HG03103 (cell line): Measurements from ENCODE around the gene YJEFN3.

Source experiments
- ATAC-seq: cut with Tn5 transposase; IDR thresholded peaks from one replicate; pipeline ENCODE4 v1.9.1; 2021; ENCODE audit warnings: low read depth; ENCODE audit not compliant: unreplicated experiment

Gene YJEFN3

DNA sequence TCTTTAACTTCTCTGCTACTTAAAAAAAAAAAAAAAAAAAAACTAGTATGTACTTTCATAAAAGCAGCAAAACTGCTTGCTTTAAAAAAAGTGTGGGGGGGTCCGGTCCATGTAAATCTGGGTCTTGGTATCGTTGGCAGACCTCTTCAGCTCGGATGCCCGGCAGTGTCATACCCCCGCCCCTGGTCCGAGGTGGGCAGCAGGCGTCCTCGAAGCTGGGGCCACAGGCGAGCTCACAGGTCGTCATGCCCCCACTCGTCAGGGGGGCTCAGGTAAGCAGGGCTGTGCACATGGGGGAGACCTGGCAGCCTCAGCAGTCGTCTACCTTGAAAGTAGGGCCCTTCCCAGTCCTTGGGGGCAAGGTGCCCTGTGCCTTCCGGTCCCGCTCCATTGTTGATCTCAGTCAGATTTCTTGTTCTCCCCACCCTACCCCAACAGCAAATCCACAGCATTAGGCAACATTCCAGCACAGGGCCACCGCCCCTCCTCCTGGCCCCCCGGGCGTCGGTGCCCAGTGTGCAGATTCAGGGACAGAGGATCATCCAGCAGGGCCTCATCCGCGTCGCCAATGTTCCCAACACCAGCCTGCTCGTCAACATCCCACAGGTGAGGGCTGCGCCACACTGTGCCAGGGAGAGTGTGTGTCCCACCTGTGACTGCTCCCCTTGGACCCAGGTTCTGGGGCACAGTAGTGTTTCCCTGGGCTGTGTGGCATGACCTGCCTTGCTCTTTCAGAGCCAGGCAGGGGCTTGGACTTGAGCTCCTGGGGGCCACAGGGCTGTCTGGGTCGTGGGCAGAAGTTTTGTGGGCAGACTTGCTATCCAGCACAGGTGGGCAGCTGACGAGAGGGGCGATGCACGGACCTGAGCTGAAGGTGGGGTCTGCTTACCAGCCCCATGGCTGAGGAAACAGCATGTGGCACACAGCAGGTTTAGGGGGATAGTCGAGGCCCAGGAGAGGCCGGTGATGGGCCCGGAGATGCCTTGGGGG is 32.8 kb upstream of the YJEFN3 start:
- no peak for ATAC-seq

DNA sequence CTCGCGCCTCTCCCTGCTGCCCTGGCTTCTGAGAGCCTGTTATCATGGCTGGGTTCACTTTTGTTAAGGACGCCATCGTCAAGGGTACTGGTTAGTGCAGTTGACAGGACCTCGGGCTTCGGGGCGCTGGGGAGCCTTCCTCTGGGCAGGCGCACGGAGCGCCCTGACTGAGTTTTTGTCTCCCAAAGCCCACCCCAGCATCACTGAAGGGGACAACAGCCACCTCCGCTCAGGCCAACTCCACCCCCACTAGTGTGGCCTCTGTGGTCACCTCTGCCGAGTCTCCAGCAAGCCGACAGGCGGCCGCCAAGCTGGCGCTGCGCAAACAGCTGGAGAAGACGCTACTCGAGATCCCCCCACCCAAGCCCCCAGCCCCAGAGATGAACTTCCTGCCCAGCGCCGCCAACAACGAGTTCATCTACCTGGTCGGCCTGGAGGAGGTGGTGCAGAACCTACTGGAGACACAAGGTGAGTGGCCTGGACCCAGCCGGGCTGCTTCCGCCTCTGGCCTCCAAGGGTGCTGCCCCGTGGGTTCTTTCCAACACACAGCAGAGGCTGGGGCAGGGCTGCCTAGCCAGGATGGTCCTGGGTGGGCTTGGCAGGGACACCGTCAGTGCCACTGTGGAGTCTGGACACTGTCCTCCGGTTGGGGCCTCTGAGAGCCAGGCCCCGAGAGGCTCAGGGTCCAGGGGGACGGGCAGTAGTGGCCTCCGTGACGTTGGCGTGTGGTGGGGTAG is 30.3 kb upstream of the YJEFN3 start:
- ATAC-seq: no peak

DNA sequence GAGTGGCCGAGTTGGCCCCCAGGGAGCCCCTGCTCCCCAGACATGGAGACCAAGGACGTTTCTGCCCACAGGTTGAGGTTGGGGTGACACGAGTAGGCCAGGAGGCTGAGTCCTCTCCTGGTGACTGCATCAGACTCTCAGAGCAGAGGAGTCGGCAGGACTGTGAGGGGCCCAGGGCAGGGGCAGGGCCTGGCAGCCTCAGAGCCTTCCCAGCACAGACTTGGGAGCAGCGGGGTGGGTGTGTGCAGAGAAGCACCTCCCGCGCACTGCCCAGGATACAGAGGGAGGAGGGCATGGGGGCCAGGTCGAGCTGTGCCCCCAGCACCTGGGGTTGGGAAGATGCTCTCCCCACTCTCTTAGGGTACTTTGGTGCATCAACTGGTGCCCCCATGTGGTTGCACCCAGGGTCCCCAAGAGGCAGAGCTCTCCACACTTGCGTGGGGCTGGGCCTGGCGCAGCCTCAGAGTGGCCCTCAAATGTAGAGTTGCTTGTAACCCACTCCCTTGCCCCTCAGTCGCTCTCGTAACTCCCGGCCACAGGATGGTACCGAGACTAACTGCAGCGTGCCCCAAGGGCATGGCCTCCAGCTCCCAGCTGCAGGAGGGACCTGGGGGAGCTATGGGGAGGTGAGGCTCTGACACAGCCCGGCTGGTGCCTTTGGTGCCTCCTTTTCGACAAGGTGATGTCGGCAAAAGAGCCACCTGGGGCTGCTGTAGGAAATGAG is 29.3 kb upstream of the YJEFN3 start:
- no peak for ATAC-seq

DNA sequence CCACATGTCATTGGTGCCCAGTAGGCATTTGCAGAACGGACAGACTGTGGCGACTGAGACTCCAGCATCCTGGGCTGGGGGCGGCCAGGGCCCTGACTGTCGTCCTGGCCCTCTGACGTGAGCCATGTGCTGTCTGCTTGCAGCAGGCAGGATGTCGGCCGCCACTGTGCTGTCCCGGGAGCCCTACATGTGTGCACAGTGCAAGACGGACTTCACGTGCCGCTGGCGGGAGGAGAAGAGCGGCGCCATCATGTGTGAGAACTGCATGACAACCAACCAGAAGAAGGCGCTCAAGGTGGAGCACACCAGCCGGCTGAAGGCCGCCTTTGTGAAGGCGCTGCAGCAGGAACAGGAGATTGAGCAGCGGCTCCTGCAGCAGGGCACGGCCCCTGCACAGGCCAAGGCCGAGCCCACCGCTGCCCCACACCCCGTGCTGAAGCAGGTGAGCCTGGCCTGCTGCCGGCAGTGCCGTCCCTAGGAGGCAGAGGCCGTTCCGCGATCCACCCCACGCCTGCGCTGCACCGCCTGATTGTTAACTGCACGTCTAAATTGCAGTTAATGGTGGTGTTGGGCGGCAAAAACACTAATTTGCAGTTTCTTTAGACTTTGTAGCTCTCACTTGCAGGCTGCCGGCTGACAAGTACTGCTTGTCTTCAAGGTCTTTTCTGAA is 27.6 kb upstream of the YJEFN3 start:
- no peak for ATAC-seq

DNA sequence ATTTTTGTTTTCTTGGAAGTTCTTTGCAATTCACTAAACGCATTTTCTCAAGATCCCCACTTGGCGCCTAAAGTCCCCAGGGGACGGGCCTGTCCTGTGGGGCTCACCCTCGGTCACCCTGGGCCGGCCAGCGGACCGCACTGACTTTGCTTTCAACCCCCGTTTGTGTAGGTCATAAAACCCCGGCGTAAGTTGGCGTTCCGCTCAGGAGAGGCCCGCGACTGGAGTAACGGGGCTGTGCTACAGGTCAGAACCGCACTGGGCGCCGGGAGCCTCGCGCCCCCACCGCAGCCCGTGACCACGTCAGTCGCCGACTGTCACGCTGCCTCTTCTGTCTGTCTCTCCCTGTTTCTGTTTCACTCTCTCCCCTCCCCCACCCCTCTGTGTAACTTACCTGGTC is 26.9 kb upstream of the YJEFN3 start:
- ATAC-seq: no peak

DNA sequence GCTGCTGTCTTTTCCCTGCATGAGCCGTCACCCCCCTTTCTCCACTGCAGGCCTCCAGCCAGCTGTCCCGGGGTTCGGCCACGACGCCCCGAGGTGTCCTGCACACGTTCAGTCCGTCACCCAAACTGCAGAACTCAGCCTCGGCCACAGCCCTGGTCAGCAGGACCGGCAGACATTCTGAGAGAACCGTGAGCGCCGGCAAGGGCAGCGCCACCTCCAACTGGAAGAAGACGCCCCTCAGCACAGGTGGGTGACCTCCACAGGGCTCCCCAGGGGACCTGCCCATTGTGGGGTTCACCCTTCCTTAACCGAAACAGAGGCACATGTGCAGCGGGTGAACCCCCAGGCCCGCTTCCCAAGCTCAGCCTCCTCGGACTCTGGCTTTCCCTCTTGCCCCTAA is 26.4 kb upstream of the YJEFN3 start:
- no peak for ATAC-seq

DNA sequence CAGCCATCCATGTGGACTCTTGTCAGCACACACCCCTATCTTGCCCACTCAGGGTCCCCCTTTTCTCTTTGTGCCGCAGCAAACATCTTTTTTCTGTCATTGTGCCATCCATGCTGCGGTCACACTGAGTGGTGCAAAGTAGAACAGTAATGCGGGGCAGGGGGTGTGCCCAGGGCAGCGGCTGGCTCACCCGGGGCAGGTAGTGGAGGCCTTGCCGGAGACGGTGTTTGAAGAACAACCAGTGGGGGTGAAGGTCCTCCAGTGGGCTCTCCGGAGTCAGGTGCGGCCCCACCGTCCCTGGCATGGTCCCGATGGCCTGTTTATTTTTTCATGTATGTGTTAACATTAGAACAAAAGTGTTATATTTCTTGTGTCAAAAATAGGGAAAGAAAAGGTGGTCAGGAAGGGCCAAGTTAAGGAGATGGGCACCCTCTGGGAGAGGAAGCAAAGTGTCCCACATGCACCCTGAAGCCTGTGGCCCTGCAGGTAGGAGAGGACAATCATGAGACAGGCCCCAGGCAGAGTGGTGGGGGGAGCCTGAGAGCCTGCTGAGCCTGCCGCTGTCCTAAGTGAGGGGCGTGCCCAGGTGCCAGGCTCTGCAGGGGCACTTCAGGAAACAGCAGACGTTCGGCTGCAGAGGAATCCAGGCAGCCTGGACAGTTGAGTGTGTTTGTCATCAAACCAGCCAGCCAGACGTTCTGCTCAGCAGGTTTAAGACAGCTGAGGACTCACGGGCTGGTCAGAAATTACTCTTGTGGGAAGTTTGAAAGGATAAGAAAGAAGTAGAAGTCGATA is 25.7 kb upstream of the YJEFN3 start:
- no peak for ATAC-seq

DNA sequence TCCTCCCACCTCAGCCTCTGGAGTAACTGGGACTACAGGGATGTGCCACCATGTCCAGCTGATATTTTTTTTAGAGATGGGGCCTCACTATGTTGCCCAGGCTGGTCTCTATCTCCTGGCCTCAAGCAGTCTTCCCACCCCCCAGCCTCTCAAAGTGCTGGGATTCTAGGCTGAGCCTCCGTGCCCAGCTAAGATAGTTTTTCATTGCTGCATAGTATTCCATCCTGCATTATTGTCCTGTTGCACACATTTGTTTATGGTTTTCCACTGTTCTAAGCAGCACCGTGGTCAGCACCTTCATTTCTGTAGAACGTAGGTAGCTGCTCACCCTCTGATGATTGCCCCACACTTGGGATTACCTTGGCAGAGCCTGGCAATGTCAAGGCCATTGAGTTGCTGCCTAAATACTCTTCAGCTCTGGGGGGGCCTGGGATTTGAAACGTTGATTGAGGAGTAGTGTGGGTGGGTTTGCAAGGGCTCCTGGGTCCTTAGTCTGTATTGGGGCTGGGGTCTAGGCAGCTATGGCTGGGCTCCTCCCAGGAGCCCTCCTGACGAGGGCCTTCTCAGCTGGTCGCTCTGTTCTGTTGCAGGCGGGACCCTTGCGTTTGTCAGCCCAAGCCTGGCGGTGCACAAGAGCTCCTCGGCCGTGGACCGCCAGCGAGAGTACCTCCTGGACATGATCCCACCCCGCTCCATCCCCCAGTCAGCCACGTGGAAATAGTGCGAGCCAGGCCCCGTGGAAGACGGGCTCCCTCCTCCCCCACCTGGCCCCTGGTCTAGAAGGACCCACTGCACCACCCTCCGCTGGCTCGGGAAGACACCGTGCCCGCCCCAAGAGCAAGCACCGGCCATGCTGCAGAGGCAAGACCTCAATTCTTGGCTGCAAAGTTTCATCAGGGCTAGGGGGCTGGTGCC is 23.7 kb upstream of the YJEFN3 start:
- no peak for ATAC-seq

DNA sequence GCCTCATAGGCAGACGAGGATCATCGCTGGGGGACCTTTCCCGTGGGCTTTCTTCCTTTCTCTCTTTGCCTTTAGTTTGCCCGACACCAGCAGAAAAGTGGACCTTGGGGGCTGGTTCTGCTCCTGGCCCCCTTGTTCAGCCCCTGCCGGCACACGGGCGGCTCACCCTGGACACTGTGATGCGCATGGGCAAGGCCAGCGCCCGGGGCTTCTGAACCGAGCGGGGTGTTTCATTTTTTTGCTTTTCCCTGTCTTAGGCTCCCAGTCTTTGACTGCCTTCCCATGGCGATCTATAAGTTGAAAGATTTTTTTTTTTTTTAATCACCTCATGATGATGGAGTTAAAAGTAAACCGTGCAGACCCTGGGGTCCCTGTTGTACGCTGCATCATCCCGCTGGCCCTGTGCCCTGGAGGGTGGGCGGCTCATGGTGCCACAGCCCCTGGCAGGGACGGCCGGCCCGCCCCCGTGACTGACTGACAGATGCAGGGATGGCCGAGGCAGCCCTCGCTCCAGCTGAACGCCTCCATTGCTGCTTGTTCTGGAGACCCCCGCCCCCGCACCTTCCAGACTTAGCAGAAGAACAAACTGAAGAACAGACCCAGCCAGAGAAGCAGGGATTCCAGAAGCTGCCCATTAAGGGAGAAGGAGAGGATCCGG is 22.9 kb upstream of the YJEFN3 start:
- ATAC-seq: no peak

DNA sequence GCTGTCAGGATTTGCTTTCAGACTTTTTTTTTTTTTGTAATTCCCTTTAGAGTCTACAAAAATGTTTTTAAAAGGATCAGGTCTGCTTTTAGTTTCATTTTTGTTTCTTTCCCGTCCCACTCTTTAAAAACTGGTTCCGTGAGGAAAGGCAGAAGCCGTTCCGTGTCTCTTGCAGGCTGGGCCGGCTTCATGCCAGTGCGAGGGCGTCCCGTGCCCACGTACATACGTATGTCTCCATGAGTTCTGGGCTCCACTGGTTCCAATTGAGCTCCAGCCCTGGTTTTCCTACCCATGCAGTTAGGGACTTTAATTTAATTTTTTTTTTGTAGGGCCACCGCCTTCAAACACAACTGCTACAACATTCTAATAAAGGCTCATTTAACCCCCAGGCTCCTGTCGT is 22.1 kb upstream of the YJEFN3 start:
- no peak for ATAC-seq

DNA sequence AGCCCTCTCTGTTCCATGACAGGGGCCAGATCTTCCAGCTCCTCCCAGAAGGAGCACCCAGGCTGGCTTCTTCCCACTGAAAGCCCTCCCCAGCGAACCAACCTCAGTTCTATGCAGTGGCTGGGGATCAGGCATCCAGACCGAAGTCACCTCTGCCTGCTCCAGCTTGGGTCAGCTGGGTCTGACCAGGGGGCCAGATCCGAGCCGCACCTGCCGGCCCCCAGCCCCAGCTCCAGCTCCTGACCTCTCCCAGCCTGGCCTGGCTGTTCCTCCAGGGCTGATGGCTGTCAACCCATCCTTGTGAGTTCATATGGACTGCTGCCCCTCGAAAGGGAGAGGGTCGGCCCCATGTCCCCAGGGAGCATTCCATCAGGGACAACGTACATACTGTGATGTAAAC is 21.4 kb upstream of the YJEFN3 start:
- no peak for ATAC-seq

DNA sequence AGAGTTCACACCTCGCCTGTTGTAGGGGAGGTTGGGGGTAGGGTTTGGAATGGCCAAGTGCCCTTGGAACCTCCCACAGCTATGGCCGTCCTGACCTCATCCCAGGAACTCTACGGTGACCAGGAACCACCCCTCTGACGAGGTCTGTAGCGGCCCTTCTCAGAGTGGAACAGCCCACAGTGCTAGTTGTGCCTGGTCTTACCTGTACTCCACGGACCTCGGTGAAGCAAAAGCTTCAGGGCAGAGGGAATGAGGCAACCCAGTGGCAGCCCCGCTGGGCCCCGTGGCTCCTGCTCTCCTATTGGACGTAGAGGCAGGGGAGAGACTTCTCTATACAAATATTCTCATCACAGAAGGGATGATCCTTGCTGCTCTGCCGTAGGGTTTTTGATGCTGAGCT is 20.5 kb upstream of the YJEFN3 start:
- ATAC-seq: no peak

DNA sequence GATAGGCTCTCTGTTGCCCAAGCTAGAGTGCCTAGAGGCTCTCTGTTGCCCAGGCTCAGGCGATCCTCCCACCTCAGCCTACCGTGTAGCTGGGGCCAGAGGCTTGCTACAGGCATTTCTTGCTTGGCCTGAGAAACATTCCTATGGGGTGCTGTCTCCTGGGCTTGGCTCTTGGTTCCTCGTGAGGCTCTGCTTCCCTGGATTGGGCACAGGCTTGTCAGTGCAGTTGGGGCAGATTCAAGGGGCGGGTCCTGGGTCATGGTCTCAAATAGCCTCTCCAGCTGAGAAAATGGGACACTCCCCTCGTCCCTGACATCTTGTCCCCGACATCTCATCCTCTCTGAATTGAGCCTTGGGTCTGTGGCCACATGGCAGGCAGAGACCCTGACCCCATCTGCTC is 18.3 kb upstream of the YJEFN3 start:
- ATAC-seq: no peak

DNA sequence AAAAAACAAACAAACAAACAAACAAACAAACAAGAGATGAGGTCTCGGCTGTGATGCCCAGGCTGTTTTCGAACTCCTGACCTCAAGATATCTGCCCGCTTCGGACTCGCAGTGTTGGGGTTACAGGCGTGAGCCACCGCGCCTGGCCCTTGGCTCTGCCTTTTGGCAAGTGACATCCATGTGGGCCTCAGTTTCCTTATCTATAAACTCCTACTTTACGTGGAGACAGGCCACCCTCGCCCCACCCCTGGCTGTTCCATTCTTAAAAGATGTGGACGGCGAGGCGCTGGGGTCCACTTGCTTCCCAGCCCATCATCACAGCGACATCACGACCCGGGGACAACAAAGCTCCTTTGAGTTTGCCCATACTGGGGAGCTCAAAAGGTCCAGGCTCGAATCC is 15.0 kb upstream of the YJEFN3 start:
- no peak for ATAC-seq

DNA sequence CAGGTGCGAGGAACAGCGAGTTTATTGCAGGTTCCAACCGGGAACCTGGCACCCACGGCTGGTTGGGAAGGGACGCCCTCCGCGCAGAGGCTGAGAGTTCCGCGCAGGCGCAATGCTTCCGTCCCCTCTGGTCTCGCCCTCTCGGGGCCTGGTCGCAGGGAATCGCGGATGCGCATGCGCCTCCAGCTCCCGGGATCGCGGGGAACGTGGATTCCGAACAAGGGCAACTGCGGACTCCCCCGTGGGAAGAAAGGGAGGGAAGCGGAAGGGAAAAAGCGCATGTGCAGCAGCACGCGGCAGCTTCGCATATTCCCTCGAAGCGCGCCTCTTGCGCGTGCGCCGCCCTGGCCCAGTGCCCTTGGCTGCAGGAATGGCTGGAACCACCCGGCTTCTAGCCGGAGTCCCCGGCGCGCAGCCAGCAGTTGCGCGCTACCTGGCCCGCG is 14.5 kb upstream of the YJEFN3 start:
- no peak for ATAC-seq

DNA sequence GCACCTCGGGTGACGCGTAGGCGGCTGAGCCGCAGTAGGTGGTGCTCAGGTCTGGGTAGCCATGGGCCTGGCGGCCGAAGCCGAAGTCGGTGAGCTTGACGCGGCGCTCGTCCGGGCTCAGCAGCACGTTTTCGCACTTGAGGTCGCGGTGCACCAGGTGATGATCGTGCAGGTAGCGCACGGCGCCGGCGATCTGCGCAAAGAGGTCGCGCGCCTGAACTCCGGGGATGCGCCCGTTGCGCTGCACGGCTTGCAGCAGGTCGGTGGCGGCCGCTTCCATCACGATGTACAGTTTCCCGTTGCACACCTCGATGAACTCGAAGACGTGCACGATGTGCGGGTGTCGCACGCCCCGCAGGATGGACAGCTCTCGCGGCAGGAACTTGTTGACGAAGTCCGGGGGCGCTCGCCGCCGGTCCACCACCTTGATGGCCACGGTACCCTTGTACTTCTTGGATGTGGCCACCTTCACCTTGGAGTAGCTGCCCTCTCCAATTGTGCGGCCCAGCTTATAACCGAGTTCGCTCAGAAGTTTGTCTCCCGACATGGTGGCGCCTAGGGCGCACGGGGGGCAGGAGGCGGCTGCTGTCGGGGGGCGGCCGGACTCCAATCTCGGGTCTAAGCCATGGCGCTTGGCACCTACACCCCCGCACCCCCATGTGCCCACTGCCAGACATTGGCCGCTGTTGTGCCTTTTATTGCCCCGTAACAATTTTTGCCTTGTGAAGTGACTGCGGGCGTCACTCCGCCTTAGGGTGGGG is 13.7 kb upstream of the YJEFN3 start, which contains the start of gene TSSK6:
Gene TSSK6, minus strand, starts transcription at position 668 of the 761 bp plus-strand sequence. Its CDS starts 121 bp downstream, at position 547.
- ATAC-seq: no peak
